ENCODE results near the gene ZNF474. TPM values are rescaled to one million over a fixed set of nuclear protein-coding genes. Genes with fewer than 3 reads are reported as not detected.

Gene ZNF474
- total RNA-seq, 1 donor from 2014 or later = 1.1 TPM

DNA sequence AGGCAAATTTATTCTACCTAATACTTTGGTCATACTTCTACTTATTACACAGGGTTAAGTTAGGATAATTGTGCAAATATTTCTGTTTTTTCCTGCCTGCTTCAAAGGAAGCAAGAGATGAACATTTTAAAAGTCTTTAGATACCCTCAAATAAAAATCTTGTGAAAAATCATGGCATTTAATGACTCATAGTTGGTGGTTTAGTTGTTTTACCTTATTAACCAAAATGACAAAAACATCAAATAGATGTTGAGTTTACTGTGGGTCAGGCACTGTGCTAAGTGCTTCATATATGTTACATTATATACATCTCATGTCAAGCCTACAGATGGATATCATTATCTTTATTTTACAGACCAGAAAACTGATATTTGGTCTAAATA is 54.4 kb downstream of the ZNF474 start:
- TF ChIP-seq, protein P1, sequence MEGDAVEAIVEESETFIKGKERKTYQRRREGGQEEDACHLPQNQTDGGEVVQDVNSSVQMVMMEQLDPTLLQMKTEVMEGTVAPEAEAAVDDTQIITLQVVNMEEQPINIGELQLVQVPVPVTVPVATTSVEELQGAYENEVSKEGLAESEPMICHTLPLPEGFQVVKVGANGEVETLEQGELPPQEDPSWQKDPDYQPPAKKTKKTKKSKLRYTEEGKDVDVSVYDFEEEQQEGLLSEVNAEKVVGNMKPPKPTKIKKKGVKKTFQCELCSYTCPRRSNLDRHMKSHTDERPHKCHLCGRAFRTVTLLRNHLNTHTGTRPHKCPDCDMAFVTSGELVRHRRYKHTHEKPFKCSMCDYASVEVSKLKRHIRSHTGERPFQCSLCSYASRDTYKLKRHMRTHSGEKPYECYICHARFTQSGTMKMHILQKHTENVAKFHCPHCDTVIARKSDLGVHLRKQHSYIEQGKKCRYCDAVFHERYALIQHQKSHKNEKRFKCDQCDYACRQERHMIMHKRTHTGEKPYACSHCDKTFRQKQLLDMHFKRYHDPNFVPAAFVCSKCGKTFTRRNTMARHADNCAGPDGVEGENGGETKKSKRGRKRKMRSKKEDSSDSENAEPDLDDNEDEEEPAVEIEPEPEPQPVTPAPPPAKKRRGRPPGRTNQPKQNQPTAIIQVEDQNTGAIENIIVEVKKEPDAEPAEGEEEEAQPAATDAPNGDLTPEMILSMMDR (IDR thresholded peaks at IDR 0.05; ENCODE audit: insufficient read depth, low read length, poor library complexity, severe bottlenecking) = no peak
- Histone ChIP-seq H3K36me3 (ENCODE audit: control insufficient read depth, insufficient read depth, low read length) (no peaks in the 10 kb centered on the region), H3K27me3 (ENCODE audit: control insufficient read depth, insufficient read depth, low read length) (no peaks in the 10 kb centered on the region), H3K4me3 (ENCODE audit: low read depth, low read length) (no peak overlapping the region)
- DNase-seq (ENCODE audit: low read depth) = no peak

DNA sequence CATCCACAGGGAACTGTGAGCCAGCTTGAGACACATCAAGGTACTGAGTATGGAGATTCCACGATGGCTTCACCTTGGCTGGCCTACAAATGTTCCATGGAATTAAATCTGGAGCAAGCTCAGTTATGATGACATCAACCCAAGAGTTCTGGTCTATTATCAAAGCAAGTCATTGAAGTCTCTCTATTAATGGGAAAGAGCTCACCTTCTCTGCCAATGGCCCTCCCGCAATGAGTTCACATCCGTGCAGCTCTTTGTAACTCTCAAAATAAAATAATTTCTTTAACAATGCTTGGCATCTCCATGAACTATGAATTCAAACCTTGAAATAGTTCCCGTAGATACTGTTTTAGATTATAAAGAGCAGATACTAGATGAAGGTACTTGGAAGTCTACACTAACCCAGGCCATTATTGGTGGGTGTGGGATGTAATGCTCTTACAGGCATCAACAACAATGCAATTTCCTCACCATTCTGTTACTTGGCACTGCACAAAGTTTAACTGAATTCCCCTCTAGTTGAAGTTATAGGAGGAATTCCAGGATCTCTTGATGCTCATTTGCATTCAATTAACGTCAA is 55.4 kb downstream of the ZNF474 start:
- H3K36me3 ChIP-seq (ENCODE audit: control insufficient read depth, insufficient read depth, low read length) = no peaks in the 10 kb centered on the region
- no peaks in the 10 kb centered on the region for H3K27me3 ChIP-seq (ENCODE audit: control insufficient read depth, insufficient read depth, low read length)
- TF ChIP-seq, protein P1 (IDR thresholded peaks at IDR 0.05; ENCODE audit: insufficient read depth, low read length, poor library complexity, severe bottlenecking) = no peak
- H3K4me3 ChIP-seq (ENCODE audit: low read depth, low read length) = no peak overlapping the region
- no peak for DNase-seq (ENCODE audit: low read depth)

DNA sequence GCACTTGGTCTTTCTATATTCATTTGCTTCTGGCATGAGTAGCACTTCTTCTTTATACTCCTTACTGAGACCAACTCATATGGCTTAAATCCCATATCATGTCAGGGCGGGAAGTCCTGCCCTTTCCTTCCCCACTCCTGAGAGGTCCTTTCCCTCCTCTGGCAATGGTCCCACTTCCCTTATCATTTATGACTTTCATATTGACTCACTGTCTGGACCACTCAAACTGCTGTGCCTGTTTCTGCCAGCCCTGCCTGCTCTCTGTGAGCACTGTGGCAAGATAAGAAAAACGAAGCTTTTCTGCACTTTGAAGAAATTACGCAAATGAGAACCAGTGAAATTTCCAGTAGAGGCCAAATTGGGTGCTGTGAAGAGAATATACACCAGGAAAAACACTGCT is 58.1 kb downstream of the ZNF474 start:
- TF ChIP-seq, protein P1 (IDR thresholded peaks at IDR 0.05; ENCODE audit: insufficient read depth, low read length, poor library complexity, severe bottlenecking) = no peak
- no peaks in the 10 kb centered on the region for H3K27me3 ChIP-seq (ENCODE audit: control insufficient read depth, insufficient read depth, low read length)
- H3K36me3 ChIP-seq (ENCODE audit: control insufficient read depth, insufficient read depth, low read length) = no peaks in the 10 kb centered on the region
- H3K4me3 ChIP-seq (ENCODE audit: low read depth, low read length) = no peak overlapping the region
- no peak for DNase-seq (ENCODE audit: low read depth)

DNA sequence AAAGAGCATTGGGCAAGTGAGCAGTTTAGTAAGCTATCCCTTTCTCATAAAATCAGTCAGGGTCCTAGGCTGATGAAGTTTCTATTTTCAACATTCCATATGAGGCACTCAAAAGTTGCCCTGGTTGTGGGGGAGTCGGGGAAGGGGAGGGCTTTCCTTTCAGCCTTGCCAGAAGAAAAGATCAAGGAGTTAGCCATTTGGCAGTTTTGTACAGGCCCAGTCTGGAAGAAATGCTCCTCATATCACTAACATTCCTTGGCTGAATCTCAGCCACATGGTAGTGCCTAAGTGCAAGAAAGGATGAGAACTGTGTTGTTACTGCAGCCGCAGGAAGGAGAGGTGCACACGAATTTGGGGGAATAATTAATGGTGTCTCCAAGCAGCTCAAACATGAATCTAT is 60.8 kb downstream of the ZNF474 start:
- Histone ChIP-seq H3K4me3 (ENCODE audit: low read depth, low read length) (no peak overlapping the region), H3K27me3 (ENCODE audit: control insufficient read depth, insufficient read depth, low read length) (no peaks in the 10 kb centered on the region), H3K36me3 (ENCODE audit: control insufficient read depth, insufficient read depth, low read length) (no peaks in the 10 kb centered on the region)
- TF ChIP-seq, protein P1 (IDR thresholded peaks at IDR 0.05; ENCODE audit: insufficient read depth, low read length, poor library complexity, severe bottlenecking) = no peak
- no peak for DNase-seq (ENCODE audit: low read depth)

DNA sequence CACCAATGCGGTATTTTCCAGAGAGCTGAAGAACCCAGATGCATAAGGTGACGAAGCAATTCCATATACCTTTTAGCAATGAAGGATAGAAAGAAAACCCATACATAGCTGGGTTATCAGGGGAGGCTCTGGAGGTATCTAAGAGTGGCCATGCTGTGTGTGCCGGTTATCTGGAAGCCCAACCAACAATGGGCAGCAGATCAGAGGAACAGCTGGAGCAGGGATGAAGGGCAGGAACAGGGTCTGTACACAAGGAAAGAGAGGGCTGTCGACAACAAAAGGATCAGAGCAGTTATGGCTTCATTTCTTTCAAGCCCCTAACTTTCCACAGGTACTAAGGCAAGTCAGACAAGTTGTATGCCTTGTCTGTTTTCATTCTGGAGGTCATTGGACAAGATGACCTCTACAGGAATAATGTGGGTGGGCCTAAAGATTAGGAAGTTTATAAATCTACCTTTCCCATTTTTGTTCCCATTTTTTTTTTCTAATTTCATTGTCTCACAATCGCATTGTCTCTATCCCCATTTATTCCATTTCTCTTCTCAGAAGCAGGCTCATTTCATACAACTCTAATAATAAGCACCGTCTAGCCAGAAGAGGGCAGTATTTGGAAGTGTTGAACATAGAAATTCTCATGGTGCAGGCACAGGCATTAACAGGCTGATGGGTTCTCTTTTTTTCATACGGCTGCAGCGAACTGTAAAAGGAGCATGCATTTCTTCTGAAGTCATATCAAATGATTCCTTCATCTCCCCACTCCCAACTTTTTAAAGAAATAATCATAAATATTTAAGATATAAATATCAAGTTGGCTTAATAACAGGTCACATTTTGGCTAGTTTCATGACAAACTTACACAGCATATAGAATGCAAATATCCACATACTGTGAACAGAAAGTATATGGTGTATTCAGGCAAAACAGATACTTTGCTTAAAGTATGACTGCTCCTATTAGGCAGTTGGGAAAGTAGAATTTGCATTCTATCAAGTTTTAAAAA is 63.5 kb downstream of the ZNF474 start:
- no peaks in the 10 kb centered on the region for H3K27me3 ChIP-seq (ENCODE audit: control insufficient read depth, insufficient read depth, low read length)
- H3K4me3 ChIP-seq (ENCODE audit: low read depth, low read length) = no peak overlapping the region
- peak; percentile 41 for DNase-seq (ENCODE audit: low read depth)
- TF ChIP-seq, protein P1 (IDR thresholded peaks at IDR 0.05; ENCODE audit: insufficient read depth, low read length, poor library complexity, severe bottlenecking) = peak; percentile 55
- H3K36me3 ChIP-seq (ENCODE audit: control insufficient read depth, insufficient read depth, low read length) = no peaks in the 10 kb centered on the region
